HCT116 (cell line): ENCODE data around the gene SLC25A41. TPM values are rescaled to one million over a fixed set of nuclear protein-coding genes. Genes with fewer than 3 reads are reported as not detected.

ENCODE experiments used
- ATAC-seq: fragments of 200-7000 bp; cut with Tn5 transposase; 2 replicates; pipeline ENCODE4 v1.9.1; 2020; ENCODE audit warnings: mild to moderate bottlenecking, moderate library complexity
- BruUV-seq: library from RNA; stranded (reverse); fragments of 400-500 nt; replicated peaks from 2 replicates; lab custom pipeline; 2021; lab: Mats Ljungman, UMichigan
- CTCF ChIA-PET: fragments of 300-600 bp; sonication (Branson Sonifier 250); formaldehyde crosslinking; loops from one replicate; lab custom pipeline; 2021; ENCODE audit warnings: antibody characterized with exemption; lab: Charles Lee
- POLR2A ChIA-PET: fragments of 300-600, 350-600 bp; sonication (Branson Sonifier 250); formaldehyde crosslinking; loops from one replicate; lab custom pipeline; 2021; ENCODE audit warnings: antibody characterized with exemption; lab: Charles Lee
- RAD21 ChIA-PET, 2 experiments: fragments of 300-600 bp; sonication (Branson Sonifier 250); formaldehyde crosslinking; loops; one replicate each; lab custom pipeline; 2023; ENCODE audit warnings: low total read pairs in 2 of 2; ENCODE audit not compliant: uncharacterized antibody in 2 of 2, unreplicated experiment in 2 of 2, low non-redundant PET in 1 of 2; lab: Charles Lee
- DNase-seq: peaks from one replicate; pipeline ENCODE4 v3.0.0-alpha.2; 2010; ENCODE audit warnings: low read depth, low spot score
- H2AFZ ChIP-seq: fragments of 200-600 bp; shearing (Covaris generic), sonication (generic); 2 replicates; pipeline ENCODE4 v1.6.1; 2017; ENCODE audit warnings: low read depth, mixed run types, mixed read lengths, antibody characterized with exemption, low read length; ENCODE audit not compliant: poor library complexity, severe bottlenecking
- H3K27ac ChIP-seq: 2 replicates; pipeline ENCODE4 v1.5.1; 2012; ENCODE audit warnings: low read depth, low read length
- H3K27me3 ChIP-seq: fragments of 200-600 bp; sonication (generic); 2 replicates; pipeline ENCODE4 v1.6.1; 2016; ENCODE audit warnings: mixed run types, low read length, mixed read lengths; ENCODE audit not compliant: insufficient read depth
- H3K36me3 ChIP-seq, 2 experiments: fragments of 200-500 bp in 1 of 2; fragments of 200-600 bp in 1 of 2; sonication (Bioruptor generic) in 1 of 2; sonication (generic) in 1 of 2; 2 replicates each; pipeline versions ENCODE4 v1.5.1 to v1.6.1; 2014 to 2016; ENCODE audit warnings: low read length in 2 of 2, inconsistent platforms in 1 of 2, mixed read lengths in 1 of 2, mixed run types in 1 of 2; ENCODE audit not compliant: insufficient read depth in 2 of 2, control insufficient read depth in 1 of 2
- H3K4me1 ChIP-seq, 2 experiments: fragments of 200-600 bp in 1 of 2; sonication (generic) in 1 of 2; 2 replicates each; pipeline versions ENCODE4 v1.5.1 to v1.6.1; 2012 to 2017; ENCODE audit warnings: low read length in 2 of 2, inconsistent platforms in 1 of 2, mild to moderate bottlenecking in 1 of 2, mixed read lengths in 1 of 2, mixed run types in 1 of 2, moderate library complexity in 1 of 2; ENCODE audit not compliant: insufficient read depth in 2 of 2, control insufficient read depth in 1 of 2
- H3K4me2 ChIP-seq: fragments of 200-600 bp; sonication (generic); 2 replicates; pipeline ENCODE4 v1.6.1; 2017; ENCODE audit warnings: mixed run types, low read length, mixed read lengths
- H3K4me3 ChIP-seq, 2 experiments: fragments of 200-600 bp in 1 of 2; sonication (generic) in 1 of 2; replicated peaks in 1 of 2; 2 replicates each; pipeline ENCODE4 v1.5.1; 2011 to 2016; ENCODE audit warnings: low read length in 2 of 2, control low read depth in 1 of 2, low read depth in 1 of 2, mild to moderate bottlenecking in 1 of 2, mixed read lengths in 1 of 2, mixed run types in 1 of 2
- H3K79me2 ChIP-seq: fragments of 200-600 bp; sonication (generic); 2 replicates; pipeline ENCODE4 v1.6.1; 2017; ENCODE audit warnings: mild to moderate bottlenecking, mixed run types, low read length, moderate library complexity, mixed read lengths; ENCODE audit not compliant: insufficient read depth
- H3K9ac ChIP-seq: fragments of 200-600 bp; sonication (generic); 2 replicates; pipeline ENCODE4 v1.6.1; 2016; ENCODE audit warnings: low read length, mixed read lengths
- H3K9me2 ChIP-seq: fragments of 200-600 bp; sonication (generic), shearing (Covaris generic); 2 replicates; pipeline ENCODE4 v1.6.1; 2017; ENCODE audit warnings: mixed run types, mild to moderate bottlenecking, moderate library complexity; ENCODE audit not compliant: insufficient read depth
- H3K9me3 ChIP-seq, 2 experiments: fragments of 200-500 bp in 1 of 2; fragments of 200-600 bp in 1 of 2; sonication (Bioruptor generic) in 1 of 2; sonication (generic) in 1 of 2; 2 replicates each; pipeline ENCODE4 v1.6.1; 2014 to 2017; ENCODE audit warnings: low read length in 2 of 2, mixed read lengths in 2 of 2, inconsistent platforms in 1 of 2, low read depth in 1 of 2, mild to moderate bottlenecking in 1 of 2, mixed run types in 1 of 2, moderate library complexity in 1 of 2; ENCODE audit not compliant: control insufficient read depth in 1 of 2, insufficient read depth in 1 of 2
- H4K20me1 ChIP-seq: fragments of 200-600 bp; sonication (generic), shearing (Covaris generic); 2 replicates; pipeline ENCODE4 v1.6.1; 2017; ENCODE audit warnings: mixed run types, mild to moderate bottlenecking, moderate library complexity; ENCODE audit not compliant: insufficient read depth
- ATF3 ChIP-seq: IDR thresholded peaks from 2 replicates; pipeline ENCODE4 v1.6.1; 2012
- CBX3 ChIP-seq: IDR thresholded peaks from 2 replicates; pipeline ENCODE4 v1.6.1; 2012; ENCODE audit warnings: low read depth
- CTCF ChIP-seq, 3 experiments: fragments of 200-600 bp in 1 of 3; sonication (generic) in 1 of 3; IDR thresholded peaks in 2 of 3; conservative IDR thresholded peaks in 1 of 3; 2 replicates each; pipeline ENCODE4 v1.5.1; 2012 to 2017; ENCODE audit warnings: low read depth in 2 of 3, low read length in 2 of 3, antibody characterized with exemption in 1 of 3, borderline replicate concordance in 1 of 3, control low read depth in 1 of 3, mild to moderate bottlenecking in 1 of 3, mixed read lengths in 1 of 3, mixed run types in 1 of 3, moderate library complexity in 1 of 3; ENCODE audit not compliant: insufficient read depth in 1 of 3
- ELF1 ChIP-seq: IDR thresholded peaks from 2 replicates; pipeline ENCODE4 v1.6.1; 2012; ENCODE audit warnings: low read depth, borderline replicate concordance
- EZH2 ChIP-seq: fragments of 200-600 bp; sonication (generic); IDR thresholded peaks from 2 replicates; pipeline ENCODE4 v1.6.1; 2017; ENCODE audit warnings: antibody characterized with exemption, mixed run types
- FOSL1 ChIP-seq: IDR thresholded peaks from 2 replicates; pipeline ENCODE4 v1.6.1; 2012; ENCODE audit warnings: low read depth
- POLR2A ChIP-seq: IDR thresholded peaks from 2 replicates; pipeline ENCODE4 v1.7.0; 2011; ENCODE audit warnings: borderline replicate concordance; ENCODE audit not compliant: insufficient read depth, insufficient read length; ENCODE audit errors: extremely low read depth
- POLR2AphosphoS5 ChIP-seq: IDR thresholded peaks from 2 replicates; pipeline ENCODE4 v1.6.1; 2011; ENCODE audit warnings: mild to moderate bottlenecking, low read depth, low read length, moderate library complexity
- YY1 ChIP-seq: IDR thresholded peaks from 2 replicates; pipeline ENCODE4 v1.6.1; 2011; ENCODE audit warnings: low read length, low read depth, moderate library complexity, mild to moderate bottlenecking; ENCODE audit not compliant: insufficient replicate concordance; ENCODE audit errors: extremely low read depth
- ZNF274 ChIP-seq: fragments of 200-500 bp; sonication (Bioruptor generic); IDR thresholded peaks from 2 replicates; pipeline ENCODE4 v1.6.1; 2014; ENCODE audit warnings: mild to moderate bottlenecking, low read depth, low read length, inconsistent platforms
- intact Hi-C: fragments of 100-400 bp; cut with micrococcal nuclease; formaldehyde crosslinking; loops from 2 replicates; pipeline ENCODE4 v1.10.0; 2022
- total RNA-seq: library from RNA; stranded (reverse); gene quantifications from one replicate; pipeline ENCODE4 v1.2.1, GENCODE V29; 2021; ENCODE audit not compliant: unreplicated experiment

SLC25A41 gene
- total RNA-seq, 1 experiment from 2014 or later: 0.93 TPM

GRCh38 chr19:6427131-6427530 is 6.4 kb downstream of the SLC25A41 start:
- Histone ChIP-seq H3K79me2 (peaks cover 20% of the 10 kb centered on the region), H4K20me1 (peaks cover 19% of the 10 kb centered on the region; the same call in 1 of the 2 replicates), H3K4me3 (no peak overlapping the region), H3K27ac (no peak overlapping the region), H3K9ac (no peak overlapping the region), H3K9me2 (no peaks in the 10 kb centered on the region), H2AFZ (no peak overlapping the region), H3K27me3 (no peaks in the 10 kb centered on the region), H3K36me3 (peaks cover 2 to 6% of the 10 kb centered on the region in 2 experiments; a peak in 3 of 4 replicates), H3K4me2 (no peak overlapping the region), H3K4me1 (peaks cover 8 to 30% of the 10 kb centered on the region in 2 experiments; a peak in 3 of 4 replicates), H3K9me3 (no peaks in the 10 kb centered on the region)
- RAD21 ChIA-PET: no interaction called here
- intact Hi-C loops: no loop called here
- CTCF ChIA-PET: interaction anchor here (1.2 kb wide), 1 partner anchor 55 kb away, joined by 4 read pairs; the partner anchor contains the start of gene ALKBH7
- BruUV-seq: no TSS peak
- POLR2A ChIA-PET: no interaction called here
- no peak for ATAC-seq
- TF ChIP-seq POLR2AphosphoS5: no peak
- TF ChIP-seq ZNF274: no peak
- no peak for TF ChIP-seq EZH2
- TF ChIP-seq FOSL1: no peak
- no peak for TF ChIP-seq ELF1
- TF ChIP-seq POLR2A: no peak
- TF ChIP-seq CTCF (IDR thresholded peaks at IDR 0.05 in 2 of 3, conservative IDR thresholded peaks at IDR 0.05 in 1 of 3; ENCODE audit: borderline replicate concordance in 1 of 3, insufficient read depth in 1 of 3, low read depth in 2 of 3, low read length in 2 of 3): no peak
- TF ChIP-seq CBX3: no peak
- TF ChIP-seq ATF3: no peak
- no peak for TF ChIP-seq YY1
- DNase-seq: no peak
